Measurements from ENCODE around the gene CD74. TPM values are rescaled to one million over a fixed set of nuclear protein-coding genes. Genes with fewer than 3 reads are reported as not detected.

The CD74 gene
- total RNA-seq, 4 donors from 2014 or later = 91.0 to 1,037 (median 261) TPM

GRCh38 chr5:150451594-150451993 is 38.9 kb upstream of the CD74 start:
- no peak for TF ChIP-seq POLR2A (IDR thresholded peaks at IDR 0.05)
- no peak for TF ChIP-seq CTCF (IDR thresholded peaks at IDR 0.05)
- DNase-seq = no peak
- Histone ChIP-seq H3K9me3 (no peaks in the 10 kb centered on the region), H3K27me3 (no peaks in the 10 kb centered on the region), H3K4me1 (peaks cover 11 to 22% (median 14%) of the 10 kb centered on the region in 3 donors), H3K27ac (no peak overlapping the region), H3K4me3 (no peak overlapping the region), H3K36me3 (peaks cover 9 to 15% (median 12%) of the 10 kb centered on the region in 3 donors)
- intact Hi-C loops (cut with DNase I) = no loop called here
- 83 to 92% methylated on average over 1 of the region's 1 CpG for WGBS, 2 donors

GRCh38 chr5:150449517-150450339 is 37.0 kb upstream of the CD74 start, which contains the start of gene RPS14:
RPS14 (minus strand) TSS chr5:150449739; CDS start chr5:150447733, 2,006 bp downstream.
- Histone ChIP-seq H3K27ac (peak within 1 kb of the TSS; percentile 95 to 98 (median 96)), H3K9me3 (no peaks in the 10 kb centered on the region), H3K27me3 (no peaks in the 10 kb centered on the region), H3K4me1 (peaks cover 11 to 40% (median 14%) of the 10 kb centered on the region in 3 donors), H3K4me3 (peak within 1 kb of the TSS; percentile 57 to 83 (median 72)), H3K36me3 (peaks cover 28 to 34% (median 29%) of the 10 kb centered on the region in 3 donors)
- intact Hi-C loops (cut with DNase I) = no loop called here
- 4 to 6% methylated on average over 24 to 43 of the region's 58 CpGs for WGBS, 2 donors
- peak; percentile 62 for DNase-seq
- TF ChIP-seq CTCF (IDR thresholded peaks at IDR 0.05) (peak; percentile 85 to 96 (median 94)), POLR2A (IDR thresholded peaks at IDR 0.05) (peak in 3 of 4 donors; percentile 49 to 85 (median 73))

GRCh38 chr5:150448952-150449516 is 36.3 kb upstream of the CD74 start:
- Histone ChIP-seq H3K27ac (peak overlapping the region; percentile 95 to 98 (median 96)), H3K4me3 (peak overlapping the region; percentile 57 to 83 (median 72)), H3K9me3 (no peaks in the 10 kb centered on the region), H3K4me1 (peaks cover 11 to 40% (median 14%) of the 10 kb centered on the region in 3 donors), H3K36me3 (peaks cover 34 to 41% (median 36%) of the 10 kb centered on the region in 3 donors), H3K27me3 (no peaks in the 10 kb centered on the region)
- intact Hi-C loops (cut with DNase I) = no loop called here
- no peak for DNase-seq
- TF ChIP-seq POLR2A (IDR thresholded peaks at IDR 0.05) = no peak
- no peak for TF ChIP-seq CTCF (IDR thresholded peaks at IDR 0.05)
- 1 to 2% methylated on average over 10 to 22 of the region's 31 CpGs for WGBS, 2 donors

- WGBS, 2 donors = 9 to 16% methylated on average over 4 of the region's 4 CpGs
- TF ChIP-seq CTCF (IDR thresholded peaks at IDR 0.05) (no peak), POLR2A (IDR thresholded peaks at IDR 0.05) (no peak)
- H3K4me1 ChIP-seq = peaks cover 11 to 40% (median 14%) of the 10 kb centered on the region in 3 donors
- peaks cover 39 to 48% (median 43%) of the 10 kb centered on the region in 3 donors for H3K36me3 ChIP-seq
- intact Hi-C loops (cut with DNase I) = no loop called here
- H3K9me3 ChIP-seq = no peaks in the 10 kb centered on the region
- no peak for DNase-seq
- no peaks in the 10 kb centered on the region for H3K27me3 ChIP-seq
- peak overlapping the region; percentile 95 to 98 (median 96) for H3K27ac ChIP-seq
- H3K4me3 ChIP-seq = peak overlapping the region; percentile 57 to 83 (median 72)
Observed at GRCh38 chr5:150448334-150448733, 35.6 kb upstream of the CD74 start.

- 58 to 60% methylated on average over 6 of the region's 6 CpGs for WGBS, 2 donors
- TF ChIP-seq POLR2A (IDR thresholded peaks at IDR 0.05) (no peak), CTCF (IDR thresholded peaks at IDR 0.05) (no peak)
- intact Hi-C loops (cut with DNase I) = no loop called here
- no peaks in the 10 kb centered on the region for H3K27me3 ChIP-seq
- H3K4me1 ChIP-seq = peaks cover 11 to 40% (median 14%) of the 10 kb centered on the region in 3 donors
- H3K4me3 ChIP-seq = no peak overlapping the region
- DNase-seq = no peak
- peaks cover 39 to 57% (median 43%) of the 10 kb centered on the region in 3 donors for H3K36me3 ChIP-seq
- H3K9me3 ChIP-seq = no peaks in the 10 kb centered on the region
- no peak overlapping the region for H3K27ac ChIP-seq
Observed at GRCh38 chr5:150447188-150447587, 34.5 kb upstream of the CD74 start.

All from esophagus squamous epithelium (tissue), 5 donors.